DOHH2 (cell line): ENCODE measurements around the gene STPG2.

ENCODE experiments used
- H3F3A ChIP-seq: fragments of 200-600 bp; sonication (generic), shearing (Covaris generic); 2 replicates; pipeline ENCODE4 v1.6.0; 2016; ENCODE audit warnings: antibody characterized with exemption, mild to moderate bottlenecking; ENCODE audit not compliant: control insufficient read depth, insufficient read depth
- H3K27ac ChIP-seq: fragments of 200-600 bp; sonication (generic); 2 replicates; pipeline ENCODE4 v1.5.1; 2014; ENCODE audit warnings: low read depth, mild to moderate bottlenecking, low read length, moderate library complexity
- H3K27me3 ChIP-seq: fragments of 200-600 bp; sonication (generic); 2 replicates; pipeline ENCODE4 v1.6.1; 2014; ENCODE audit warnings: mild to moderate bottlenecking, low read length, mixed read lengths; ENCODE audit not compliant: control insufficient read depth
- H3K36me3 ChIP-seq: fragments of 200-600 bp; sonication (generic); 2 replicates; pipeline ENCODE4 v1.6.1; 2014; ENCODE audit warnings: mild to moderate bottlenecking, low read length, moderate library complexity, mixed read lengths; ENCODE audit not compliant: control insufficient read depth
- H3K4me1 ChIP-seq: fragments of 200-600 bp; sonication (generic); 2 replicates; pipeline ENCODE4 v1.6.1; 2014; ENCODE audit warnings: mild to moderate bottlenecking, low read length, mixed read lengths; ENCODE audit not compliant: control insufficient read depth
- H3K4me2 ChIP-seq: fragments of 200-600 bp; sonication (generic); 2 replicates; pipeline ENCODE4 v1.6.0; 2014; ENCODE audit warnings: mild to moderate bottlenecking, low read length, moderate library complexity
- H3K4me3 ChIP-seq: fragments of 200-600 bp; sonication (generic); 2 replicates; pipeline ENCODE4 v1.5.1; 2014; ENCODE audit warnings: mild to moderate bottlenecking, low read length, mixed read lengths
- H3K79me2 ChIP-seq: fragments of 200-600 bp; sonication (generic); 2 replicates; pipeline ENCODE4 v1.6.1; 2014; ENCODE audit warnings: mild to moderate bottlenecking, low read length, mixed read lengths; ENCODE audit not compliant: control insufficient read depth
- H3K9me2 ChIP-seq: fragments of 200-600 bp; sonication (generic); replicated peaks from 2 replicates; pipeline ENCODE4 v1.6.1; 2014; ENCODE audit warnings: mild to moderate bottlenecking, low read length, mixed read lengths; ENCODE audit not compliant: control insufficient read depth
- H3K9me3 ChIP-seq: fragments of 200-600 bp; sonication (generic); 2 replicates; pipeline ENCODE4 v1.6.1; 2014; ENCODE audit warnings: antibody characterized with exemption, low read length, mixed read lengths; ENCODE audit not compliant: control insufficient read depth, insufficient read depth
- H4K20me1 ChIP-seq: fragments of 200-600 bp; sonication (generic); 2 replicates; pipeline ENCODE4 v1.6.0; 2014; ENCODE audit warnings: low read depth, mild to moderate bottlenecking, antibody characterized with exemption, low read length, moderate library complexity; ENCODE audit not compliant: control insufficient read depth, insufficient read depth
- CTCF ChIP-seq: fragments of 200-600 bp; sonication (generic); IDR thresholded peaks from one replicate; pipeline ENCODE4 v1.5.1; 2014; ENCODE audit warnings: antibody characterized with exemption, mild to moderate bottlenecking, low read depth, low read length; ENCODE audit not compliant: poor library complexity, severe bottlenecking
- EZH2phosphoT487 ChIP-seq: fragments of 200-600 bp; sonication (generic); IDR thresholded peaks from 2 replicates; pipeline ENCODE4 v1.6.1; 2017; ENCODE audit warnings: borderline replicate concordance, mild to moderate bottlenecking, antibody characterized with exemption, low read length, moderate library complexity, mixed read lengths

Gene STPG2

GRCh38 chr4:98143001-98143899 is at the start of gene STPG2:
Gene STPG2, minus strand, starts transcription at chr4:98143476.
- H3K4me2 ChIP-seq, result peak within 1 kb of the TSS; percentile 74
- TF ChIP-seq EZH2phosphoT487 (no peak), CTCF (peak; percentile 78)
- H3K27ac ChIP-seq, result peak within 1 kb of the TSS; percentile 56
- peak within 1 kb of the TSS; percentile 72 for H3K4me3 ChIP-seq
- no peaks in the 10 kb centered on the region for H4K20me1 ChIP-seq
- peaks cover 18% of the 10 kb centered on the region for H3K4me1 ChIP-seq
- H3K27me3 ChIP-seq, result no peaks in the 10 kb centered on the region
- peaks cover 5% of the 10 kb centered on the region; the same call in 1 of the 2 replicates for H3K9me3 ChIP-seq
- no peaks in the 10 kb centered on the region for H3K36me3 ChIP-seq
- no peaks in the 10 kb centered on the region for H3F3A ChIP-seq
- no peaks in the 10 kb centered on the region for H3K9me2 ChIP-seq
- H3K79me2 ChIP-seq, result no peaks in the 10 kb centered on the region

- no peak for TF ChIP-seq EZH2phosphoT487
- TF ChIP-seq CTCF, result no peak
Measured at GRCh38 chr4:98185279-98185678, 42.0 kb upstream of the STPG2 start.

GRCh38 chr4:98181809-98182208 is 38.5 kb upstream of the STPG2 start:
- Histone ChIP-seq H3K4me1 (no peaks in the 10 kb centered on the region), H3K4me2 (no peak overlapping the region), H3K4me3 (no peak overlapping the region), H3K79me2 (no peaks in the 10 kb centered on the region), H4K20me1 (no peaks in the 10 kb centered on the region), H3K9me3 (no peaks in the 10 kb centered on the region), H3K27me3 (0 out of 2 replicates have a peak, but pooled peaks cover 3% of the 10 kb centered on the region), H3K9me2 (no peaks in the 10 kb centered on the region), H3F3A (no peaks in the 10 kb centered on the region), H3K27ac (no peak overlapping the region), H3K36me3 (no peaks in the 10 kb centered on the region)
- no peak for TF ChIP-seq CTCF
- no peak for TF ChIP-seq EZH2phosphoT487

More at GRCh38 chr4:98185279-98185678, 42.0 kb upstream of the STPG2 start:
- Histone ChIP-seq H3K9me2 (no peaks in the 10 kb centered on the region), H3K4me2 (no peak overlapping the region), H4K20me1 (no peaks in the 10 kb centered on the region), H3K4me1 (no peaks in the 10 kb centered on the region), H3K79me2 (no peaks in the 10 kb centered on the region), H3K27ac (no peak overlapping the region), H3K36me3 (no peaks in the 10 kb centered on the region), H3F3A (no peaks in the 10 kb centered on the region), H3K4me3 (no peak overlapping the region), H3K27me3 (no peaks in the 10 kb centered on the region), H3K9me3 (no peaks in the 10 kb centered on the region)
